ENCODE data around the gene XIAP.

The XIAP gene

GRCh38 chrX:123959281-123960063 is 99.6 kb downstream of the XIAP start:
- DNase-seq (ENCODE audit: low read depth, low spot score) = no peak

DNA sequence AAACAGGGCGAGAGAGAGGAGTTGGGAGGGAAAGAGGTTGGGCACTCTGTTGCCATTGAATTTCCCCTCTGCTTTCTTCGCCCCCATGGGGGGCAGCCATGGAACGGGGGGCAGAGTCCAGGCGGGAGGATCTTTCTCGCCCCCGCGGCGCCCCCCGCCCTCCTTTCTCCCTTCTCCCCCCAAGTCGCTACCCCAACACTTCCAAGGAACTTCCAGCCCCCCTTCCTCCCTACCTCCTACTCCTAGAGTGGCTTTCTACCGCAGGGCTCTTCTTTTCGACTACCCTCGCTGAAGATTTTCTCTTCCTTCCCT is 101.1 kb downstream of the XIAP start:
- no peak for DNase-seq (ENCODE audit: low read depth, low spot score)

GRCh38 chrX:123961268-123962005 is 101.6 kb downstream of the XIAP start, which contains the start of gene STAG2:
Gene STAG2, plus strand, starts transcription at chrX:123961706. Its CDS starts 60,922 bp downstream, at chrX:124022628.
- DNase-seq (ENCODE audit: low read depth, low spot score) = peak; percentile 29

GRCh38 chrX:123962006-123962467 is 102.2 kb downstream of the XIAP start:
- DNase-seq (ENCODE audit: low read depth, low spot score) = no peak

DNA sequence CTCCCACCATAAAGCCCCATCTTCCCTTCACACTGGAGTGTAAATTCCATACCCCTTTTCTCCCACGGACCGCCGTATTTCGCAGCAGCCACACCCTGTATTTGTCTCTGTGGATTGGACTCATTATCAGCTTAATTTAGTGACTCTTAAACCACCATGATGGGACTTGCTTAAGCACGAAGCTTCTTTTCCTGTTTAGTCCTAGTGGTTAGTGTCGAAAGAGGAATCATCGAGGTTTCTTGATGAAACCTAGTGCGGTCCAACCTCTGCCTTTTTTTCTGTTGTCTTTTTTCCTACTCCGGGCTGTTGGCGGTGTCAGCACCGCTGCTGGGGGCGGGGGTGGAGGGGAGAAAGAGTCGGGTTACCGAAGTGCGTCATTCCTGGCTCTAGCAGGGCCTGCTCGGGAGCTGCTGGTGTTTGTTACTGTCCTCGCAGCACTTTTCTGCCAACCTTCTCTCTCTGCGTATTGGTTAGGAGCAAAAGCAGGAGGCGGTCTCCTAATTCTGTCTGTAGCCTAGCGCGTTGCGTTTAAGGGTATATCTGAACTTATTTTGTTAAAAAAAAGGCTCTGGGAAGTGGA is 103.0 kb downstream of the XIAP start:
- DNase-seq (ENCODE audit: low read depth, low spot score) = peak; percentile 67
